ENCODE data around the gene CYP4F11.
A peak's percentile ranks its signal among the peaks of the same experiment; 100 is the strongest.
"Not testable (repeated sequence)": the region's sequence is repeated elsewhere in the genome, so short reads cannot be mapped to it uniquely, and the experiment has no call there.

Gene CYP4F11

GRCh38 chr19:15902254-15902653, 32.1 kb downstream of the CYP4F11 start:
- no peak for TF ChIP-seq CTCF (IDR thresholded peaks at IDR 0.05; ENCODE audit: borderline replicate concordance, extremely low read depth, low read length, poor library complexity, severe bottlenecking)
- TF ChIP-seq EZH2 (IDR thresholded peaks at IDR 0.05; ENCODE audit: borderline replicate concordance, low read depth, low read length, severe bottlenecking): no peak
- Histone ChIP-seq H3K4me3 (ENCODE audit: low read depth in 1 of 2, low read length in 2 of 2) (no peak overlapping the region), H3K4me2 (ENCODE audit: insufficient read depth, low read length) (no peak overlapping the region), H4K20me1 (ENCODE audit: insufficient read depth, low read length) (no peaks in the 10 kb centered on the region), H3K36me3 (ENCODE audit: insufficient read depth, low read length) (no peaks in the 10 kb centered on the region), H3K9me3 (ENCODE audit: insufficient read depth, low read length, severe bottlenecking) (no peaks in the 10 kb centered on the region), H2AFZ (ENCODE audit: low read depth, low read length) (no peak overlapping the region), H3K27me3 (ENCODE audit: insufficient read depth, low read length, poor library complexity) (peaks cover 3% of the 10 kb centered on the region), H3K9ac (ENCODE audit: low read depth, low read length) (no peak overlapping the region), H3K27ac (ENCODE audit: low read length) (no peak overlapping the region), H3K79me2 (ENCODE audit: insufficient read depth, low read length) (no peaks in the 10 kb centered on the region), H3K4me1 (ENCODE audit: insufficient read depth, low read length) (no peaks in the 10 kb centered on the region)
- ATAC-seq (ENCODE audit: insufficient read depth, low read depth): no peak
- no peak for DNase-seq

- no peak for ATAC-seq (ENCODE audit: insufficient read depth, low read depth)
- Histone ChIP-seq H3K36me3 (ENCODE audit: insufficient read depth, low read length) (no peaks in the 10 kb centered on the region), H3K27me3 (ENCODE audit: insufficient read depth, low read length, poor library complexity) (peaks cover 3% of the 10 kb centered on the region), H4K20me1 (ENCODE audit: insufficient read depth, low read length) (no peaks in the 10 kb centered on the region), H3K27ac (ENCODE audit: low read length) (no peak overlapping the region), H3K9me3 (ENCODE audit: insufficient read depth, low read length, severe bottlenecking) (no peaks in the 10 kb centered on the region), H3K4me2 (ENCODE audit: insufficient read depth, low read length) (0 out of 2 replicates have a peak overlapping the region, but pooled peaks have one; percentile 19), H2AFZ (ENCODE audit: low read depth, low read length) (no peak overlapping the region), H3K9ac (ENCODE audit: low read depth, low read length) (no peak overlapping the region), H3K79me2 (ENCODE audit: insufficient read depth, low read length) (no peaks in the 10 kb centered on the region), H3K4me1 (ENCODE audit: insufficient read depth, low read length) (no peaks in the 10 kb centered on the region), H3K4me3 (ENCODE audit: low read depth in 1 of 2, low read length in 2 of 2) (no peak overlapping the region)
- DNase-seq: no peak
- no peak for TF ChIP-seq EZH2 (IDR thresholded peaks at IDR 0.05; ENCODE audit: borderline replicate concordance, low read depth, low read length, severe bottlenecking)
- no peak for TF ChIP-seq CTCF (IDR thresholded peaks at IDR 0.05; ENCODE audit: borderline replicate concordance, extremely low read depth, low read length, poor library complexity, severe bottlenecking)
These were observed 33.8 kb downstream of the CYP4F11 start for GRCh38 chr19:15900504-15900903.

GRCh38 chr19:15900032-15900431, 34.3 kb downstream of the CYP4F11 start:
- H3K36me3 ChIP-seq (ENCODE audit: insufficient read depth, low read length); H3K4me3 ChIP-seq (ENCODE audit: low read depth in 1 of 2, low read length in 2 of 2); H2AFZ ChIP-seq (ENCODE audit: low read depth, low read length); H3K9ac ChIP-seq (ENCODE audit: low read depth, low read length); DNase-seq; H3K4me1 ChIP-seq (ENCODE audit: insufficient read depth, low read length); H3K27ac ChIP-seq (ENCODE audit: low read length); ATAC-seq (ENCODE audit: insufficient read depth, low read depth); H3K79me2 ChIP-seq (ENCODE audit: insufficient read depth, low read length); H3K27me3 ChIP-seq (ENCODE audit: insufficient read depth, low read length, poor library complexity); H4K20me1 ChIP-seq (ENCODE audit: insufficient read depth, low read length); H3K4me2 ChIP-seq (ENCODE audit: insufficient read depth, low read length); H3K9me3 ChIP-seq (ENCODE audit: insufficient read depth, low read length, severe bottlenecking): not testable (repeated sequence)

- not testable (repeated sequence) for H3K9me3 ChIP-seq (ENCODE audit: insufficient read depth, low read length, severe bottlenecking); H3K27me3 ChIP-seq (ENCODE audit: insufficient read depth, low read length, poor library complexity); H3K36me3 ChIP-seq (ENCODE audit: insufficient read depth, low read length); H3K9ac ChIP-seq (ENCODE audit: low read depth, low read length); H3K4me3 ChIP-seq (ENCODE audit: low read depth in 1 of 2, low read length in 2 of 2); H3K27ac ChIP-seq (ENCODE audit: low read length); H4K20me1 ChIP-seq (ENCODE audit: insufficient read depth, low read length); ATAC-seq (ENCODE audit: insufficient read depth, low read depth); H3K79me2 ChIP-seq (ENCODE audit: insufficient read depth, low read length); H3K4me2 ChIP-seq (ENCODE audit: insufficient read depth, low read length); H3K4me1 ChIP-seq (ENCODE audit: insufficient read depth, low read length); DNase-seq; H2AFZ ChIP-seq (ENCODE audit: low read depth, low read length)
These were observed 34.8 kb downstream of the CYP4F11 start for GRCh38 chr19:15899561-15899960.

All from DND-41 (cell line).